Osteocyte (in vitro differentiated cells): Measurements from ENCODE around the gene C2CD2. TPM values are rescaled to one million over a fixed set of nuclear protein-coding genes. Genes with fewer than 3 reads are reported as not detected.

Source experiments
- DNase-seq: peaks from one replicate; pipeline ENCODE4 v3.0.0; 2021; ENCODE audit warnings: mixed read lengths; ENCODE audit not compliant: unreplicated experiment; ENCODE audit errors: extremely low spot score
- H3K27ac Mint-ChIP-seq: one replicate; pipeline ENCODE4 v1.8.0; 2021; ENCODE audit warnings: mild to moderate bottlenecking, mixed read lengths; ENCODE audit not compliant: unreplicated experiment
- H3K27me3 Mint-ChIP-seq: one replicate; pipeline ENCODE4 v1.8.0; 2021; ENCODE audit warnings: mixed read lengths; ENCODE audit not compliant: unreplicated experiment
- H3K36me3 Mint-ChIP-seq: one replicate; pipeline ENCODE4 v1.8.0; 2021; ENCODE audit warnings: mixed read lengths; ENCODE audit not compliant: unreplicated experiment
- H3K4me1 Mint-ChIP-seq: one replicate; pipeline ENCODE4 v1.8.0; 2021; ENCODE audit warnings: mixed read lengths; ENCODE audit not compliant: unreplicated experiment
- H3K4me3 Mint-ChIP-seq: one replicate; pipeline ENCODE4 v1.8.0; 2021; ENCODE audit warnings: mild to moderate bottlenecking, moderate library complexity, mixed read lengths; ENCODE audit not compliant: unreplicated experiment
- H3K9me3 Mint-ChIP-seq: one replicate; pipeline ENCODE4 v1.8.0; 2021; ENCODE audit warnings: mixed read lengths; ENCODE audit not compliant: unreplicated experiment
- total RNA-seq: library from RNA; stranded (reverse); gene quantifications from 2 replicates; pipeline ENCODE4 v1.2.1, GENCODE V29; 2021
- TF ChIP-seq, protein P1 (sequence below): fragments of 200-600 bp; sonication (generic); IDR thresholded peaks from 2 replicates; pipeline ENCODE4 v1.5.0; 2021; ENCODE audit warnings: antibody characterized with exemption, mild to moderate bottlenecking, moderate library complexity

C2CD2 gene
- total RNA-seq, 1 donor from 2014 or later = 19.4 TPM

DNA sequence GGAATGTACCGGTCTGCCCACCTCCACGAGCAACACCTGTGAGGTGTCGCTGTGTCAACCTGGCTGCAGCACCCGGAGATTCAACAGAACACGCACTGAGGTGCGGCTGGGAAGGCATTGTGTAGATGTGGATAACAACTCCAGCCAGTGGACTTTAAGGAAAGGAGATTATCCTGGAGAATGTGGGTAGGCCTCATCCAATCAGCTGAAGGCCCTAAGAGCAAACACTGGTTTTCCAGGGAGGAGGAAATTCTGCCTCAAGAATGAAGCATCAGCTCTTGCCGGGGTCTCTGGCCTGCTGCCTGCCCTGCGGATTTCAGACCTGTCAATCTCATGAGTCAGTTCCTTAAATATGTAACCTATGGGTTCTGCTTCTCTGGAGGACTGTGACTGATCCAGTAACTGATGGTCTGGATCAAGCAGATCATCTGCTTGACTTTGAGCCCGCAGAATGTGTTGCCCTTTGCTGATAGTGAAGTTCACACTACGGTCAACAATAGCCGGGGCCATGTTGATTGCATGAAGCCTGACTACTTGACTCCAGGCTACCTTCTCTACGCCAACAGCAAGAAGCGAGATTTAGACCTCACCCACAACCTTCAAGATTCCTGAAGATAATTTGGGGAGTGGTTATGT is 58.8 kb downstream of the C2CD2 start:
- Mint-ChIP-seq H3K27ac (peak overlapping the region; percentile 83), H3K9me3 (no peaks in the 10 kb centered on the region)

DNA sequence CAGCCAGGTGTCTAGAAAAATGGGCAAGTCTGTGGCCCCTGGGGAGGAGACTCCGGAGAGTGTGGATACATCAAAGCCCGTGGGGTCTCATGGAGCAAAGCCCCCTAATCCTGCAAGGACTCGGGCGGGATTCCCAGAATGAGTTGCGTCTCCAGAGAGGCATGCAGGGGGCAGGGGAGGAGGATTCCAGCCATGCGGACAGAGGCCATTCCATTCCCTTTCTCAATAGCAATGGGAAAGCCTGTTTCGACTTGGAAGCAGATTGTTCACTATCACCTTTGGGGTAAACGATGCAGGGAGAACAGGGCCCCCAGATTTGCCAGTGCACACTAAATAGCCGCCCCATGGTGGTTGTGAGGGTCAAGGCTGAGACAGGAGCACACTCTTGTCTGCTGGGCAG is 59.3 kb downstream of the C2CD2 start:
- H3K36me3 Mint-ChIP-seq = no peaks in the 10 kb centered on the region
- TF ChIP-seq, protein P1, sequence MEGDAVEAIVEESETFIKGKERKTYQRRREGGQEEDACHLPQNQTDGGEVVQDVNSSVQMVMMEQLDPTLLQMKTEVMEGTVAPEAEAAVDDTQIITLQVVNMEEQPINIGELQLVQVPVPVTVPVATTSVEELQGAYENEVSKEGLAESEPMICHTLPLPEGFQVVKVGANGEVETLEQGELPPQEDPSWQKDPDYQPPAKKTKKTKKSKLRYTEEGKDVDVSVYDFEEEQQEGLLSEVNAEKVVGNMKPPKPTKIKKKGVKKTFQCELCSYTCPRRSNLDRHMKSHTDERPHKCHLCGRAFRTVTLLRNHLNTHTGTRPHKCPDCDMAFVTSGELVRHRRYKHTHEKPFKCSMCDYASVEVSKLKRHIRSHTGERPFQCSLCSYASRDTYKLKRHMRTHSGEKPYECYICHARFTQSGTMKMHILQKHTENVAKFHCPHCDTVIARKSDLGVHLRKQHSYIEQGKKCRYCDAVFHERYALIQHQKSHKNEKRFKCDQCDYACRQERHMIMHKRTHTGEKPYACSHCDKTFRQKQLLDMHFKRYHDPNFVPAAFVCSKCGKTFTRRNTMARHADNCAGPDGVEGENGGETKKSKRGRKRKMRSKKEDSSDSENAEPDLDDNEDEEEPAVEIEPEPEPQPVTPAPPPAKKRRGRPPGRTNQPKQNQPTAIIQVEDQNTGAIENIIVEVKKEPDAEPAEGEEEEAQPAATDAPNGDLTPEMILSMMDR = no peak
- H3K4me3 Mint-ChIP-seq = no peak overlapping the region
- peak overlapping the region; percentile 83 for H3K27ac Mint-ChIP-seq
- H3K27me3 Mint-ChIP-seq = no peaks in the 10 kb centered on the region
- H3K9me3 Mint-ChIP-seq = no peaks in the 10 kb centered on the region
- H3K4me1 Mint-ChIP-seq = peaks cover 43% of the 10 kb centered on the region
- DNase-seq = no peak

More for the DNA sequence above, 58.8 kb downstream of the C2CD2 start:
- Mint-ChIP-seq H3K4me1 (peaks cover 43% of the 10 kb centered on the region), H3K4me3 (peak overlapping the region; percentile 29), H3K27me3 (no peaks in the 10 kb centered on the region), H3K36me3 (no peaks in the 10 kb centered on the region)
- no peak for DNase-seq
- TF ChIP-seq, protein P1 = no peak

DNA sequence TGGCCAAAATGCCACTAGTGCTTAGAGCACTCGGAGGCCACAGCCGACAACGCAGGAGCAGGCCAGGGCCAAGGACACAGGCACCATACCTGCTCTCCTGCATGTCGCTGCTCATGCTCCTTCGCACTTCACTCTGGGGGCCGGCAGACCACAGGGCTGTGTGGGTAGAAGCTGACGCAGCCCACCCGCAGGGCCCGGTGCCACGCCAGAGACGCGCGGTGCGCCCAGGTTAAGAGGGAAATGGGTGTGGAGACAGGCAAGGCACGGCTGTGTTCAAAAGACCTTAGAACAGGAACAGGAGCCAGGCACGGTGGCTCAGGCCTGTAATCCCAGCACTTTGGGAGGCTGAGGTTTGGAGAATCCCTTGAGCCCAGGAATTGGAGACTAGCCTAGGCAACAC is 61.1 kb downstream of the C2CD2 start:
- TF ChIP-seq, protein P1 = no peak
- no peak for DNase-seq
- Mint-ChIP-seq H3K4me3 (no peak overlapping the region), H3K27me3 (no peaks in the 10 kb centered on the region), H3K27ac (no peak overlapping the region), H3K9me3 (no peaks in the 10 kb centered on the region), H3K4me1 (peaks cover 50% of the 10 kb centered on the region), H3K36me3 (peaks cover 3% of the 10 kb centered on the region)

DNA sequence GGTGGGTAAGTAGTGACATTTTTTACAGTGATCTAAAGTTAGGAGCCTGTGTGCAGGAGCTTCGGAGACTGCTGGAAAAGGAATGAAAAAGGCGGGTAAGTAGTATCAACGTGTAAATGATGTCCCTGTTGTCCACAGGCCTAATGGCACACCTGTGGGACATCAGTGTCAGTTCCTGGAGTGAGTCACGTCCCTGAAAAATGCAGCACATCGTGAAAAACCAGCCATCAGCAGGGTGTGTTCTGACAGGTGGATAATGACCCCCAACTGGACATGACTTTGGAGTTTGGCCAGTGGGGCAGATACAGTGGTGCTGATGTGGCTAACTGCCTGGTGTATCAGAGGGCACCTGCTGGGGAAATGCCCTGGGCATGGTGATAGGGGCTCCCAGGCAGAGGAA is 62.7 kb downstream of the C2CD2 start:
- Mint-ChIP-seq H3K4me1 (peaks cover 36% of the 10 kb centered on the region), H3K9me3 (no peaks in the 10 kb centered on the region), H3K4me3 (no peak overlapping the region), H3K27ac (no peak overlapping the region), H3K27me3 (no peaks in the 10 kb centered on the region), H3K36me3 (peaks cover 5% of the 10 kb centered on the region)
- TF ChIP-seq, protein P1 = no peak
- DNase-seq = no peak

DNA sequence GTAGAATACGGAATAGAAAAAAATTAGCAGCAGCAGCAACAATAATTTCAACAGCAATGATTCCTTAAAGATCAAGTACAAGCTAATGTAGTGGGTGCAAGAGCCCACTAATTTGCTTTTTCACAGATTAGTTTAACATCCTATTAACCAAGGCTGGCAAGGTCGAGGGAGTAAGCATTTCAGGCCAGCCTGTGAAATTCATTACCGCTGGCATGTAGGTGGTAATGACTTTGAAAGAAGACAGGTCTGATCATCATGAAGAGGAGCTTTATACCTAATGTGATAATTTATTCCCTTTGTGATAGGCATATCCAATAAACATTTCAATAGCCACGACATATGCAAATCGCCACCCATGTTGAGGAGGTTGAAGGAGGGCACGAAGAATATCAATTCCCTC is 63.5 kb downstream of the C2CD2 start:
- TF ChIP-seq, protein P1 = no peak
- no peaks in the 10 kb centered on the region for H3K27me3 Mint-ChIP-seq
- DNase-seq = no peak
- H3K36me3 Mint-ChIP-seq = peaks cover 5% of the 10 kb centered on the region
- H3K4me3 Mint-ChIP-seq = no peak overlapping the region
- peaks cover 28% of the 10 kb centered on the region for H3K4me1 Mint-ChIP-seq
- H3K9me3 Mint-ChIP-seq = no peaks in the 10 kb centered on the region
- H3K27ac Mint-ChIP-seq = no peak overlapping the region
